RWPE2 (cell line): Measurements from ENCODE around the gene NMNAT2.
A peak's percentile ranks its signal among the peaks of the same experiment; 100 is the strongest.

Experiments
- ATAC-seq: fragments of 200-7000 bp; cut with Tn5 transposase; 3 replicates; pipeline ENCODE4 v1.9.1; 2021; ENCODE audit warnings: low read depth
- DNase-seq: peaks from one replicate; pipeline ENCODE4 v3.0.0-alpha.2; 2020; ENCODE audit warnings: low spot score
- H3K27ac ChIP-seq: fragments of 450-650 bp; 2 replicates; pipeline ENCODE4 v1.5.1; 2017; ENCODE audit warnings: mild to moderate bottlenecking; ENCODE audit not compliant: poor library complexity, severe bottlenecking
- H3K27me3 ChIP-seq: fragments of 250-450 bp; sonication (Bioruptor Pico); 2 replicates; pipeline ENCODE4 v1.5.1; 2021; ENCODE audit warnings: mild to moderate bottlenecking, moderate library complexity; ENCODE audit not compliant: insufficient read depth, poor library complexity, severe bottlenecking
- H3K36me3 ChIP-seq: fragments of 250-450 bp; sonication (Bioruptor Pico); 2 replicates; pipeline ENCODE4 v1.5.1; 2020; ENCODE audit warnings: low read depth, mild to moderate bottlenecking, moderate library complexity
- H3K4me1 ChIP-seq: fragments of 250-450 bp; sonication (Bioruptor Pico); 2 replicates; pipeline ENCODE4 v1.5.1; 2021; ENCODE audit warnings: mild to moderate bottlenecking, moderate library complexity; ENCODE audit not compliant: insufficient read depth, poor library complexity, severe bottlenecking
- H3K4me3 ChIP-seq: fragments of 250-450 bp; sonication (Bioruptor Pico); 2 replicates; pipeline ENCODE4 v1.5.1; 2021; ENCODE audit warnings: mild to moderate bottlenecking, moderate library complexity; ENCODE audit not compliant: severe bottlenecking
- H3K9me3 ChIP-seq: fragments of 250-450 bp; sonication (Bioruptor Pico); 2 replicates; pipeline ENCODE4 v1.5.1; 2021; ENCODE audit warnings: mild to moderate bottlenecking, moderate library complexity; ENCODE audit not compliant: severe bottlenecking
- TF ChIP-seq, protein P1 (sequence below): fragments of 450-650 bp; IDR thresholded peaks from one replicate; pipeline ENCODE4 v1.5.1; 2017; ENCODE audit warnings: mild to moderate bottlenecking, moderate library complexity; ENCODE audit not compliant: poor library complexity, severe bottlenecking

NMNAT2 gene

DNA sequence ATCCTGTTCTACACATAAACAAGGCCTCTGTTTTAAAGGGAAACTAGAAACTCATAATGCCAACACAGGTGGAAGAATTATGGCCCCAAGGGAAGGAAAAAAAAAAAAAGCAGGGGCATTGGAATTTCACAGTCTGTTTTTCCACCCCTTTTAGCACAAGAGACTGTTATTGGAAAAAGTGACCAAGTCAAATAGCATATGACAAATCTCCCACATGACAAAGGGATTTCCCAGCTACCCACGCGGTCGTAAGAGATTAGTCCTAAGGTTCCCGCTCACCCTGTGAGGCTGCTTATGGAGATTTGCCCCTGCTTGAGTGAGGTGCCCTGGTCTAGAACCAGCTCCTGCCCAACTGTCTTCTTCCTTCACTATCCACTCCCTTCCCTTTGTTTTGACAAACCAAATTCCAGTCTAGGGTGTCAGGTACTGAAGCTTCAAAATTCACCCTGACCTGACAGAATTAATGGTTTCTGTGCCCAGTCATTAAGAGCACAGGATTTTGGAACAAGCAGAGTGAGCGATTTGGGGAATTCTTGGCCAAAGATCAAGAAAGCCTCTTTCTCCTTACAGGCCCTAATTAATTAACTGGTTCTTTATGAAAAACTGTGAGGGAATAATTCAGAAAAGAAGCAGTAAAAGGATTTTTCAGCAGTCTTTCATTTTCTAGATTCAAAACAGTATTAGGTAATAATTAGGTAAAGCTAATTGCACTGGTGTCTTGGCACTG is 107.3 kb downstream of the NMNAT2 start:
- TF ChIP-seq, protein P1, sequence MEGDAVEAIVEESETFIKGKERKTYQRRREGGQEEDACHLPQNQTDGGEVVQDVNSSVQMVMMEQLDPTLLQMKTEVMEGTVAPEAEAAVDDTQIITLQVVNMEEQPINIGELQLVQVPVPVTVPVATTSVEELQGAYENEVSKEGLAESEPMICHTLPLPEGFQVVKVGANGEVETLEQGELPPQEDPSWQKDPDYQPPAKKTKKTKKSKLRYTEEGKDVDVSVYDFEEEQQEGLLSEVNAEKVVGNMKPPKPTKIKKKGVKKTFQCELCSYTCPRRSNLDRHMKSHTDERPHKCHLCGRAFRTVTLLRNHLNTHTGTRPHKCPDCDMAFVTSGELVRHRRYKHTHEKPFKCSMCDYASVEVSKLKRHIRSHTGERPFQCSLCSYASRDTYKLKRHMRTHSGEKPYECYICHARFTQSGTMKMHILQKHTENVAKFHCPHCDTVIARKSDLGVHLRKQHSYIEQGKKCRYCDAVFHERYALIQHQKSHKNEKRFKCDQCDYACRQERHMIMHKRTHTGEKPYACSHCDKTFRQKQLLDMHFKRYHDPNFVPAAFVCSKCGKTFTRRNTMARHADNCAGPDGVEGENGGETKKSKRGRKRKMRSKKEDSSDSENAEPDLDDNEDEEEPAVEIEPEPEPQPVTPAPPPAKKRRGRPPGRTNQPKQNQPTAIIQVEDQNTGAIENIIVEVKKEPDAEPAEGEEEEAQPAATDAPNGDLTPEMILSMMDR, result no peak
- no peaks in the 10 kb centered on the region for H3K27me3 ChIP-seq
- DNase-seq (no peak), ATAC-seq (no peak)
- H3K36me3 ChIP-seq, result no peaks in the 10 kb centered on the region
- H3K9me3 ChIP-seq, result no peaks in the 10 kb centered on the region
- H3K4me3 ChIP-seq, result no peak overlapping the region
- H3K27ac ChIP-seq, result no peak overlapping the region
- H3K4me1 ChIP-seq, result no peaks in the 10 kb centered on the region

DNA sequence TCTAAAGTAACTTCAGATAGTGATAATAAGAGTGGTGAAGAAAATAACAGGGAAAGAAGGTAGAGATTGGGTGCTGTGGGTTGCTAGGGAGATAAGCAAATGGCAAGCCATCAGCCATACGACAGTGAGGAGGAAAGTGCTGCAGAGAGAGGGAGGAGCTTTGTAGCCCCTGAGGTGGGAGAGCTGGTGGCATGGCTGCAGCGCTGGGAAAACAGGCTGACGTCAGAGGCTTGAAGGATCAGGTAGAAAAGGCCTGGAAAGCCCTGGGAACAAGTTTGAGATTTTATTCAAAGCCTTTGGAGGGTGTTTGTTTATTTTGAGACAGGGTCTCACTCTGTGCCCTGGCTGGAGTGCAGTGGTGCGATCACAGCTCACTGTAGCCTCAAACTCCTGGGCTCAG is 109.5 kb downstream of the NMNAT2 start:
- Histone ChIP-seq H3K27ac (no peak overlapping the region), H3K36me3 (no peaks in the 10 kb centered on the region), H3K4me1 (peaks cover 3% of the 10 kb centered on the region), H3K9me3 (no peaks in the 10 kb centered on the region), H3K27me3 (no peaks in the 10 kb centered on the region), H3K4me3 (no peak overlapping the region)
- TF ChIP-seq, protein P1, result no peak
- ATAC-seq, result no peak
- DNase-seq, result no peak

DNA sequence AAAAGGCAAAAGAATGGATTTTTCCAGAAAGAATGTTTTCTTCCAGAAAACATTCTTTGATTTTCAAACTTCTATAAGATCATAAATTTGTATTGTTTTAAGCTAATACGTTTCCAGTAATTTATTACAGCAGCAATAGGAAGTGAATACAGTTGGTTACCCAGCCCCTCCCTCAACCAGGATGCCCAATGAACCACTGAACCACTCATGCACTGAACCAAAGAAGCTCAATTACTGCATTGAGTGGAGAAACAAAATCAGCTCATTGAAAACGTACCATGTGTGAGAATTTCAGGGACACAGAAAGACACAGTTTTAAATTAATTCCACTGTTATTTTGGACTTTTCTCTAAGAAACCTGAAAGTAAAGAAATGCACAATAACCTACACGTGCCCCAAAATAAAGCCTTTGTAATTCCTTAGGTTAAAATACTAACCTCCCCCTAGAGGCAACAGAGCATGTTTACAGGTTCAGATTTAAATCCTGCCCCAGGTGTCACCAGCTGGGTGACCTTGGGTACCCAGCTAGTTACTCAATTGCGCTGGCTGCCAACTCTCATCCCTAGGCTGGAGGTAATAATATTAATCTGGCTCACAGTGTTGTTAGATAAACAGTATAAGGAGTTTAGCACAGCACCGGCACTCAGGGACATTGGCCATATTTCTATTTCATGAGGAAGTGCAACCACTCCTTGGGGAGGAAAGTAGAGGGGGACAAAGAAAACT is 111.7 kb downstream of the NMNAT2 start:
- DNase-seq (no peak), ATAC-seq (no peak)
- no peaks in the 10 kb centered on the region for H3K27me3 ChIP-seq
- TF ChIP-seq, protein P1, result peak; percentile 39
- H3K27ac ChIP-seq, result no peak overlapping the region
- H3K9me3 ChIP-seq, result no peaks in the 10 kb centered on the region
- H3K36me3 ChIP-seq, result no peaks in the 10 kb centered on the region
- peaks cover 3% of the 10 kb centered on the region for H3K4me1 ChIP-seq
- no peak overlapping the region for H3K4me3 ChIP-seq

- Histone ChIP-seq H3K27ac (no peak overlapping the region), H3K9me3 (no peaks in the 10 kb centered on the region), H3K36me3 (no peaks in the 10 kb centered on the region), H3K4me1 (peaks cover 3% of the 10 kb centered on the region), H3K27me3 (no peaks in the 10 kb centered on the region), H3K4me3 (no peak overlapping the region)
- no peak for ATAC-seq
- TF ChIP-seq, protein P1, result no peak
- DNase-seq, result no peak
Measured at GRCh38 chr1:183304440-183305107, 113.6 kb downstream of the NMNAT2 start.
